Measurements from ENCODE around the gene RAB11FIP5. TPM values are rescaled to one million over a fixed set of nuclear protein-coding genes. Genes with fewer than 3 reads are reported as not detected.

The RAB11FIP5 gene
- total RNA-seq, 1 donor from 2014 or later = 10.4 TPM

GRCh38 chr2:73087311-73087710 is 25.4 kb downstream of the RAB11FIP5 start:
- ATAC-seq = no peak

GRCh38 chr2:73085691-73086090 is 27.1 kb downstream of the RAB11FIP5 start:
- peak; percentile 63 for ATAC-seq

- ATAC-seq = no peak
Measured at GRCh38 chr2:73084971-73085370, 27.8 kb downstream of the RAB11FIP5 start.

- ATAC-seq = no peak
Measured at GRCh38 chr2:73083886-73084800, 28.6 kb downstream of the RAB11FIP5 start.

- ATAC-seq = no peak
Measured at GRCh38 chr2:73082523-73083410, 30.0 kb downstream of the RAB11FIP5 start.

GRCh38 chr2:73081181-73081671 is 31.5 kb downstream of the RAB11FIP5 start:
- ATAC-seq = no peak

GRCh38 chr2:73080321-73081131 is 32.2 kb downstream of the RAB11FIP5 start:
- no peak for ATAC-seq

- ATAC-seq = no peak
Measured at GRCh38 chr2:73079636-73080035, 33.1 kb downstream of the RAB11FIP5 start.

GRCh38 chr2:73078457-73079411 is 34.0 kb downstream of the RAB11FIP5 start:
- ATAC-seq = no peak

- ATAC-seq = no peak
Measured at GRCh38 chr2:73077424-73077795, 35.3 kb downstream of the RAB11FIP5 start.

- no peak for ATAC-seq
Measured at GRCh38 chr2:73076701-73077423, 35.9 kb downstream of the RAB11FIP5 start.

GRCh38 chr2:73075477-73076373 is 37.0 kb downstream of the RAB11FIP5 start:
- ATAC-seq = peak; percentile 36

- ATAC-seq = no peak
Measured at GRCh38 chr2:73074110-73075069, 38.4 kb downstream of the RAB11FIP5 start.

- ATAC-seq = no peak
Measured at GRCh38 chr2:73072416-73072815, 40.3 kb downstream of the RAB11FIP5 start.

- no peak for ATAC-seq
Measured at GRCh38 chr2:73072129-73072395, 40.7 kb downstream of the RAB11FIP5 start.

- peak; percentile 90 for ATAC-seq
Measured at GRCh38 chr2:73071360-73072128, 41.2 kb downstream of the RAB11FIP5 start, which contains the start of gene SFXN5. SFXN5 (minus strand) TSS chr2:73071712; CDS start chr2:73071705, 7 bp downstream.

GRCh38 chr2:73070643-73071359 is 41.9 kb downstream of the RAB11FIP5 start:
- peak; percentile 17 for ATAC-seq
